Measurements from ENCODE around the gene NDFIP2.

Gene NDFIP2

DNA sequence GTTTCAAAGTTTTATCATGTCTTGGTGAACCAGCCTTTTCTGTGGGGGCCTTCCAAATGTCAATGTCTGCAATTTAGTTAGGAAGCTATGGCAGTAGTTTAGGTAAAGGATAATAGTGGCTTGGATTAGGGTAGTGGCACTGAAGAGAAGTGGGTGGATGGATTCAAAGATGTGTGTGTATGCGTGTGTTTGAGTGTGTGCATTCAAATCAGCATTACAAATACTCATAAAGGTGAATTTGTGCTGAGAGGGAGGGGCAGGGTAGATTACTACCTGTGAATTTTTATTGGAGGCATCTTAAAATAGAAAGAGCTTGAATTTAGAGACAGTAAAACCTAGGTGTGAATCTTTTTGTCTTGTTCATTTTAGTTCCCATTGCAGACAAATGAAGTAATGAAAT lies 16.9 kb downstream of the NDFIP2 start:
- no peak for DNase-seq

- DNase-seq = no peak
Measured at GRCh38 chr13:79500829-79501228, 19.9 kb downstream of the NDFIP2 start.

DNA sequence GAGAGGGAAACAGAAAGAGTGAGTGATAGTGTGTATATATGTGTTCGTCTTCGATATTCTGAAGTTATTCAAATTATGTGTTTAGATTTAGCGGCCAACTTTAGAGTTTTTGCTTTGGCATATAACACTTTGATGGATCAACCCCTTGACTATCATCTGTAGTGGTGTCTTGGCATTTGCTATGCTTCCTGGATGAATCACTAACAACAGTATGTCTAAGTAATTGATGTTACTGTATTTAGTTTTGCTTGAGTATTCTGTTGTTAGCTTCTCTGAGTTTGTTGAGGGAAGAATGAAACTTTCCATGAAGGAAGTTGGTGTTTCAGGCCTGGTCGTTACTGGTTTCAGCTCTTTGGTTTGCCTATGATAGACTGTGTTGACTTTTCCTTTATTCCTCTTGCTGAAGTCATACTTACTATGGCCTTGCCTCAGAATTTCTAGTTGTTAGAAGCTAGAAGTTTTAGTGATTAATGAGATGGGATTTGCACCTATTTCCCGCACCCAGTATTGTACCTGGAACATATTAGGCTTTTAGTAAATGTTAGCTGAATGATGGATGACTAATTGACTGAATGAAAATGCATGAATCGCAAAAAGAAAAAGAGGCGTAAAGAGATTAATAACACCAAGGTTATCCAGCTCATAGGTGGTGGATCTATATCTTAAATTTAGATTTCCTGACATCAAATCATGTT lies 20.7 kb downstream of the NDFIP2 start:
- no peak for DNase-seq

DNA sequence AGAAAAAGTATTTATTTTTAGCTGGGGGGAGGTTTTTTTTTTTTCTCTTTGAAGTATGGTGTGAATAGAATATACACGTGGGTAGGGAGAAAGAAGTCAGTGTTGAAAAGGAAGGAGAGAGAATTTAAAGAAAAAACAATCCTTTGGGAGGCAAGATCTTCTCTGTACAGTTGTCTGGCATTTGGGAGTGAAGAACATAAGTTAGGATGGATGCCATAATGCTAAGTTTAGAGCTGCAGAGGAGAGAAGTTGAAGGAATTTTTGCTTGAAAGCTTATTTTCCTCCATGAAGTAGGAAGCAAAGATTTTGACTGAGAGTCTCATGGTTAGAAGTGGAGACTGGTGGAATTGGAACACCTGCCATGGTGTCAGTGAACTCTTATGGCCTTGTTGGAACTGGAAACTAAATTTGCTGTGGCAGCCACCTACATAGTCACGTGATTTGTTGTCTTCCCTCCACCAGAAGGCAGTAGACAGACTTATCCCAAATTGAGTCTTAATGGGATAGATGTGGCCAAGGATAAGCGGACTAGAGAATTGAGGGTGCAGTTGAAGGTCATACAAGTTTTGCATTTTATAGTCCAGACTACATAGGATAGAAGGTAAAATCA lies 22.0 kb downstream of the NDFIP2 start:
- DNase-seq = no peak

DNA sequence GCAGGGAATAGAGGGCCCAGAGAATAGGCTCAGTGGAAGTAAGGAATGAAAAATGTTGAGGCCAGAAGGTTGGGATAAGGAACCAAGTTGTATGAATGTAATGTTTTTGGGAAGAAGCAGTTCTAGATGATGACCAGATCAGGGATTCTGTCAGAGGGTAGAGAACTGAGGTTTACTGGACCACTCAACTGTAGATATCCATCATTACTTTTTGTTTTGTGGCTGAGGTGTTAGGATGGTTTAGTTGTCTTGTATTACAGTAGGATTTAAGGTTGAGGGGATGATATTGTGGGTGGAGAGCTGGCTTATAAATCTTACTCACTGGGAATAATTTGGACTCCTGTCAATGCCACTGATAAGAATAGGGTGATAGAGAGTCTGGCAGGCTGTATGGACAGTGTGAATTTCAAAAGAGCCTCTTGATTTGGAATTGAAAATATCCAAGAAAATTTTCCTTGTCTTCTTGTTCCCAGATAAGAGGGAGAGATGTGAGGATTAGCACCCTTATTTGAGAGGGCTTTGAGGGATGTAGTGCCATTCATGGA lies 22.6 kb downstream of the NDFIP2 start:
- DNase-seq = no peak

GRCh38 chr13:79508224-79508961 lies 27.4 kb downstream of the NDFIP2 start:
- no peak for DNase-seq

GRCh38 chr13:79511611-79512010 lies 30.7 kb downstream of the NDFIP2 start:
- no peak for DNase-seq

DNA sequence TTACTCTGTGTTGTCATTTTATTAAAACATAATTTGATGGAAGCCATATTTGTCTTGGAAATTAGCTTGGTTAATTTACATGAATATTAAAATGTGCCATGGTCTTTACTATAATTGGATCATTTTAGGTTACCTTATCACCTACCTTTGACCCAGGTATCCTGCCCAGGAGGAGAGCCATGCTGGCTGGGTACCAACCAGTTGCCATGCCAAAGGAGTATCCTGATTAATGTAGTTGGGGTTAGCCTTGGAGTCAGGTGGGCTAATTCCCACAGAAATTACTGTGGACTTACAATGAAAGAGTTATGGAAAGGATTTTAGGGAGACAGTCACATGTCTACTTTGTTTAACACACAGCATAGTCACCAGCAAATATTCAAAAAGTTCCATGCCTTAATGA lies 32.0 kb downstream of the NDFIP2 start:
- no peak for DNase-seq

DNA sequence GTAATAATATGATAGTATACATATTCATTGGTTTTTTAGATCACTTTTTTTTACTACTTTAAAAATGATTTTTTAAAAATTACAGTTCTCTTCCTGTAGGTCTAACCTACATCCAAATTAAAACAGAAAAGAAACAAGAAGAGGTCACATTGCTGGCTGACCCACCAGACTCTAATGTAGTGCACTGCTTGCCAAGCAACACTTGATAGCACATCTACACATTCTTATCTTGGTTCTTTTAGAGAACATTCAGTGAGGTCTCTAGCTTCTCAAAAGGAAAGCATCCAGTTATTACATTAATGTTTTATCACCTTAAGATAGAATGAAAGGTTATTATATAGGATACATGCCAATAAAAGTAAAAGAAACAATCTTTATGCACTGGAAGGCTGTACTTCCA lies 35.6 kb downstream of the NDFIP2 start:
- no peak for DNase-seq

DNA sequence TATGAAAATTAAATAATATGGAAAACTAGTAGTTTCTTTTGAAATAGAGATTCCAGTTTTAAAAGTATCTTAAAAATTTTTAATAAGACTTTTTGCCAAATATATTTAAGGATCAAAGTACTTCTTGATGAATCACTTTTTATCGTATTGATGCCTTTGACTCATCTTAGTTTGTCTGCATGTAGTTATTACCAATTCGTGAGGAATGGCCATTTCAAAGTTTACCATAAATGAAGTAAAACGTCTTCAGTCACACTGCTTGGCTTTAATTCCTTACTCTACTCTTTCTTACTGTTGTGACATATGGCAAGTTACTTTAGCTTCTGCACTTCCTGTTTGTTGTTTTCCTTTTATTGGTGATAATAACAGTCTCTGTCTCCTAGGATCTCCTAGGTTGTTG lies 38.3 kb downstream of the NDFIP2 start:
- no peak for DNase-seq

- no peak for DNase-seq
Measured at GRCh38 chr13:79522583-79522982, 41.6 kb downstream of the NDFIP2 start.

DNA sequence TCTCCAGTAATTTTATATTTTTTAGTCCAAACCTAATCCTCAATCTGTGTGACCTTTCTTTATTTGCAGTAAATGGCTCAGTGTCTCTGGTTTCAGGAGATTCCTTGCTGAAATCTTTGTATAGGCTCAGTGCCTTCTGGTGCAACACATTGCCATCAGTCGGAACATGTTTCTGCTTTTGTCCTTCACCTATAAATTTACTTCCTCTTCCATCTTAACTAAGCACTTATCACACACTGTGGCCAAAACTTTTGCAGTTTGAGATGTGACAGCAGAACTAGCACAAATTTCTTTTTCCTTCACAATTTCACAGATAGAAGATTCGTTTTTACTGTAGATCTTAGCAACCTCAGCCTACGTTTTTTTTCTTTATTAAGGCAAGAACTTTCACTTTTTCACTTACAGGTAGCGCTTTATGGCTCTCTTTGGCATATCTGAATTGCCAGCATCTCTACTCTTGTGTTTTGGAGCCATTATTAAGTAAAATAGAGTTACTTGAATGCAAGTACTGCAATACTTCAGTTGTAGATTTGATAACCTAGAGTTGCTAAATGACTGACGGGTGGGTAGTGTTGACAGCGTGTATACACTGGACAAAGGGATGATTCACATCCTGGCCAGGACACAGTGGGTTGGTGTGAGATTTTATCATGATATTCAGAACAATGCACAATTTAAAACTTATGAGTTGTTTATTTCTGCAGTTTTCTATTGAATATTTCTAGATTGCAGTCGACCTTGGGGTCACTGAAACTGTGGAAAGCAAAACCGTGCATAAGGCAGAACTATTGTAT lies 44.3 kb downstream of the NDFIP2 start:
- no peak for DNase-seq

DNA sequence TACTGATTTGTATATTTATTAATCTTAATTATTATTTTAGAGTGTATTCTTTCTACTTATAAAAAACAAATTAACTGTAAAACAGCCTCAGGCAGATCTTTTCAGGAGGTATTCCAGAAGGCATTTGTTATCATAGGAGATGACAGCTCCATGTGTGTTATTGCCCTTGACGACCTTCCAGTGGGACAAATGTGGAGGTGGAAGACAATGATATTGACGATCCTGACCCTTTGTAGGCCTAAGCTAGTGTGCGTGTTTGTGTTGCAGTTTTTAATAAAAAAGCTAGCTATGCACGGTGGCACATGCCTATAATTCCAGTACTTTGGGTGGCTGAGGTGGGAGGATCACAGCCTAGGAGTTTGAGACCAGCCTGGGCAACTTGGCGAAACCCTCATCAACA lies 46.7 kb downstream of the NDFIP2 start:
- DNase-seq = no peak

- no peak for DNase-seq
Measured at GRCh38 chr13:79528356-79528755, 47.4 kb downstream of the NDFIP2 start.

DNA sequence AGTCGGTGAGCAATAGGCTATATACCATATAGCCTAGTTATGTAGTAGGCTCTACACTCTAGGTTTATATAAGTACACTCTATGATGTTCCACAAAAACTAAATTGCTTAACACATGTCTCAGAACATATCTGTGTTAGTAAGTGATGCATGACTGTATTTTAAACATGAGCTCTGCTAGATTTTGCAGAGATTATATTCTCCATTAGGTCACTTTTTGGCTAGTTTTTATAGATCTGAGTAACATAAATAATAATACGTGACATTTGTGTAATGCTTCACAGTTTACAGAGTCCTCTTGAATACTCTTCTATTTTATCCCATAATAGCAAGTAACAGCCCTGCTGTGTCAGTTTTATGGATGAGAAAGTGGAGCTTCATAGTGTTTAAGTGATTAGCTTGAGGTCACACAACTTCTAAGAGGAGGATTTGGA lies 47.8 kb downstream of the NDFIP2 start:
- no peak for DNase-seq

- DNase-seq = no peak
Measured at GRCh38 chr13:79529817-79530216, 48.9 kb downstream of the NDFIP2 start.

DNA sequence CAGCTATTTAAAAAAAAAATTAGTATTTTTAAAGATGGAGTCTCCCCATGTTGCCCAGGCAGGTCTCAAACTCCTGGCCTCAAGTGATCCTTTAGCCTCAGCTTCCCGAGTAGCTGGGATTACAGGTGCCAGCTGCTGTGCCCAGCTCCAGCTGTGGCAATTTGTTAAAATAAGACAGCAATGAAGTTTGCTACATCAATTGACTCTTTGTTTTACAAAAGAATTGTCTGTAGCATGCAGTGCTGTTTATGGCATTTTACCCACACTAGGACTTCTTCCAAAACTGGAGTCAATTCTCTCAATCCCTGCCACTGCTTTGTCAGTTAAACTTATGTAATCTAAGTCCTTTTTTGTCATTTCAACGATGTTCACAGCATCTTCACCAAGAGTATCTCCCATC lies 49.3 kb downstream of the NDFIP2 start:
- no peak for DNase-seq

- no peak for DNase-seq
Measured at GRCh38 chr13:79531542-79532254, 50.7 kb downstream of the NDFIP2 start.

GRCh38 chr13:79532576-79532975 lies 51.6 kb downstream of the NDFIP2 start:
- DNase-seq = no peak

- no peak for DNase-seq
Measured at GRCh38 chr13:79533781-79534400, 52.9 kb downstream of the NDFIP2 start.

DNA sequence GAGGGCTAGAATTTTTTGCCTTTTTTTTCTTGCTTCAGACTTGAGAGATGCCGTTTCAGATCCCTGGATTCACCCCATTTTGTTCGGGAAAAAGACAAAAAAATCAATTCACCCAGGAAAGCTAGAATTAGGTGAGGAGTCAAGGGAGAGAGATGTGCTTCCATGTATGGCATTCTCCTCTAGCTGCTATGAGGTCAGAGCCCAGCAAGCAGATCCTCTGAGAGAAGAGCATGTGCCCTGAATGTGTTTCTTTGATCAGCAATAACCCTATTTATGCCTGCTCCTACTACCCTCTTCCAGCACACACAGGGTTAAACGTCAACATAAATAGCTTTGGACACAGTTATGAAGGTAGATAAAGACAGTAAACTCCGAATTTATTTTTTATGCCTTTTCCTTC lies 53.6 kb downstream of the NDFIP2 start:
- DNase-seq = no peak

DNA sequence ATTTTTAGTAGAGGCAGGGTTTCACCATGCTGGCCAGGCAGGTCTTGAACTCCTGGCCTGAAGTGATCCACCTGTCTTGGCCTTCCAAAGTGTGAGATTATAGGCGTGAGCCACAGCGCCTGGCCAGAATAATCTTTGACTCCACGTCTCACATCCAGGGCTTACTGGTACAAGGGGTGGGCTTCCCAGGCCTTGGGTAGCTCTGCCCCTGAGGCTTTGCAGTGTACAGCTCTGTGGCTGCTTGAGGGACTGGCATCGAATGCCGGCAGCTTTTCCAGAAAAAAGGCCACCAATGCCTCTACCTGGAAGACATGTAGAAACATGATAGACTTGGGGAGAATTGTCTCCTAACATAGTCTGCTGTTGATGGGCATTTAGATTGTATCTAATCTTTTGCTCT lies 57.8 kb downstream of the NDFIP2 start:
- no peak for DNase-seq
